Measurements from ENCODE around the gene CHI3L1. TPM values are rescaled to one million over a fixed set of nuclear protein-coding genes. Genes with fewer than 3 reads are reported as not detected.

CHI3L1 gene
- total RNA-seq, 2 experiments from 2014 or later: 0.24 to 0.44 TPM

- no peak for DNase-seq
- Mint-ChIP-seq H3K36me3 (ENCODE audit: low read depth) (no peaks in the 10 kb centered on the region), H3K4me3 (no peak overlapping the region), H3K27ac (no peak overlapping the region), H3K4me1 (ENCODE audit: low read depth) (peaks cover 4% of the 10 kb centered on the region), H3K9me3 (no peaks in the 10 kb centered on the region), H3K27me3 (ENCODE audit: low read depth) (peaks cover 2% of the 10 kb centered on the region)
- intact Hi-C loops (cut with micrococcal nuclease): no loop called here
- CTCF ChIA-PET: interaction anchor here (0.6 to 1.4 kb wide), 3 partner anchors 147 to 1050 kb away, joined by 3 to 5 read pairs (median 3); no protein-coding TSS in a partner anchor
Measured at GRCh38 chr1:203187689-203188264, 1.3 kb upstream of the CHI3L1 start.

- intact Hi-C loops (cut with micrococcal nuclease): no loop called here
- Mint-ChIP-seq H3K9me3 (no peaks in the 10 kb centered on the region), H3K4me3 (no peak overlapping the region), H3K27ac (no peak overlapping the region), H3K36me3 (ENCODE audit: low read depth) (no peaks in the 10 kb centered on the region), H3K4me1 (ENCODE audit: low read depth) (peaks cover 4% of the 10 kb centered on the region), H3K27me3 (ENCODE audit: low read depth) (peaks cover 2% of the 10 kb centered on the region)
- no peak for DNase-seq
- CTCF ChIA-PET: interaction anchor here (0.6 to 1.4 kb wide), 2 partner anchors 147 to 1049 kb away, joined by 3 to 5 read pairs; no protein-coding TSS in a partner anchor
Measured at GRCh38 chr1:203187304-203187685, 791 bp upstream of the CHI3L1 start.

DNA sequence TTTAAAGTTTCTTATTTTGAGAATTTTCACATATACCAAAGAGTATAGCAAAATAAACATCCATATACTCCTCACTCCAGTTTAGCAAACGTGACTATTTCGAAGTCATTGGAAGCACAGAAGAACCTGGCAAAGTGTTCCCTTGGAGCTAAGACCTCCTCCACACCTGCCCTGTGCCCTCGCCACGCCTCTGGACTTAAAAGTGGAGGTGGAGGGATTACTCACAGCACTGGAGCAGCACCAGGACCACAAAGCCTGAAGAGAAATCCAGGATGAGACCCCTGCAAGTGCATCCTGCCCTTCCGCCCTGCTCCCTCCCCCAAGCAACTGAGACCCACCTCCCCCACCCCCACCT, 436 bp downstream of the CHI3L1 start:
- intact Hi-C loops (cut with micrococcal nuclease): no loop called here
- Mint-ChIP-seq H3K27ac (no peak overlapping the region), H3K27me3 (ENCODE audit: low read depth) (peaks cover 2% of the 10 kb centered on the region), H3K4me3 (no peak overlapping the region), H3K36me3 (ENCODE audit: low read depth) (no peaks in the 10 kb centered on the region), H3K9me3 (no peaks in the 10 kb centered on the region), H3K4me1 (ENCODE audit: low read depth) (peaks cover 4% of the 10 kb centered on the region)
- DNase-seq: no peak
- CTCF ChIA-PET: interaction anchor here (0.6 to 1.2 kb wide), 2 partner anchors 10 to 30 kb away, joined by 3 read pairs; no protein-coding TSS in a partner anchor

DNA sequence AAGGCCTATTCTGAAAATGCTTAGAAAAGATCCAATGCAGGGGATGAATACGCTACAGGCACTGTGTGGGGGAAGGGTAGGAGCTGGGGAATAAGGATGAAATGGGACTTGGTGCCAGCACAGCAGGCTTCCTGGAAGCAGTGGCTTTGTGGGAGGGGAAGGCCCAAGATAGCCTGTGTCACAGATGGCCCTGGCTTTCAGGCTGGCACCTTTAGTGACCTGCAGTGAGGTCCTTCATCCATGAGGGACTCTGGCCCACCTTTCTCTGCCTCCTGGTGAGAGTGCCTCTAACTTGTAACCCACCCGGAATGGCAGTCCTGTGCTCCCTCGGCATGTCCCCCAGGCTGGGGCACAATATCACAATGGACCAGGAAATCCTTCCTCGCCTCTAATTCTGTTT, 919 bp downstream of the CHI3L1 start:
- no peak overlapping the region for H3K4me3 Mint-ChIP-seq

DNA sequence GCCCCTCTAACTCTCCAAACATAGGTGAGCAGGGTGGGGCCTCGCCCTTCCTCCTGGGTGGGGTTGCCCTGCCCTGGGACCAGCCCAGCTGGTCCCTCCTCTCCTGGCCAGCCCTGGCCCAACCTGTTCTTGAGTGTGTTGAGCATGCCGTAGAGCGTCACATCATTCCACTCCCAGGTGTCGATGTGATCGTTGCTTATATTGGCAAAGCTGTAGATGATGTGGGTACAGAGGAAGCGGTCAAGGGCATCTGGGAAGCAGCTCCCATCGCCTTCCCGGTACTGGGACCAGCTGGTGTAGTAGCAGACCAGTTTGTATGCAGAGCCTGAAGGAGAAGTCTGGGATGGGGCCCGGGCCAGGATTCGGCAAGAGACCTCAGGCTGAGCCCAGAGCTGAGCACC, 1.4 kb downstream of the CHI3L1 start:
- Mint-ChIP-seq H3K4me1 (ENCODE audit: low read depth) (peaks cover 4% of the 10 kb centered on the region), H3K27ac (no peak overlapping the region), H3K36me3 (ENCODE audit: low read depth) (no peaks in the 10 kb centered on the region), H3K9me3 (no peaks in the 10 kb centered on the region), H3K4me3 (no peak overlapping the region), H3K27me3 (ENCODE audit: low read depth) (peaks cover 2% of the 10 kb centered on the region)
- CTCF ChIA-PET: interaction anchor here (0.6 to 1.2 kb wide), 2 partner anchors 9 to 31 kb away, joined by 3 read pairs; no protein-coding TSS in a partner anchor
- intact Hi-C loops (cut with micrococcal nuclease): no loop called here
- no peak for DNase-seq

More for the DNA sequence above, 919 bp downstream of the CHI3L1 start:
- intact Hi-C loops (cut with micrococcal nuclease): no loop called here
- Mint-ChIP-seq H3K4me1 (ENCODE audit: low read depth) (peaks cover 4% of the 10 kb centered on the region), H3K27me3 (ENCODE audit: low read depth) (peaks cover 2% of the 10 kb centered on the region), H3K36me3 (ENCODE audit: low read depth) (no peaks in the 10 kb centered on the region), H3K9me3 (no peaks in the 10 kb centered on the region), H3K27ac (no peak overlapping the region)
- CTCF ChIA-PET: interaction anchor here (0.6 to 1.2 kb wide), 2 partner anchors 9 to 30 kb away, joined by 3 read pairs; no protein-coding TSS in a partner anchor
- no peak for DNase-seq

GRCh38 chr1:203184467-203184866, 2.0 kb downstream of the CHI3L1 start:
- CTCF ChIA-PET: no interaction called here

DNA sequence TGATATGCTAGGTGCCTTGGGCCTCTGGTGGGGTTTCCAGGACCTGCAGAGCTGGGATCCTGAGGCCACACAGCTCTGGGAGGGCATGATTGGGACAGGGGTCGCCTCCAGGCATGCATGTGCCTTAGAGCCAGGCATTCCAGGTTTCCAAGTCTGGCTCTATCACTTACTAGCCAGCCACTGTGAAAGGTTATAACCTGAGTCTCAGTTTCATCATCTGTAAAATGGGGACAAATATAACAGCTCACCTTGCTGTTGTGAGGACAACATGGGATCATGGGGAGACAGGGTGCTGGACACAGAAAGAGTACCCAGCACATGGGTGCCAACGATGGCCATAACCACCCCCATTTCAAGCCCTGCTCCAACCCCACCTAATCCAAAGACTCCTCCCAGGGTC, 2.7 kb downstream of the CHI3L1 start:
- Mint-ChIP-seq H3K4me3 (no peak overlapping the region), H3K36me3 (ENCODE audit: low read depth) (no peaks in the 10 kb centered on the region), H3K4me1 (ENCODE audit: low read depth) (peaks cover 4% of the 10 kb centered on the region), H3K27me3 (ENCODE audit: low read depth) (peaks cover 2% of the 10 kb centered on the region), H3K9me3 (no peaks in the 10 kb centered on the region), H3K27ac (no peak overlapping the region)
- intact Hi-C loops (cut with micrococcal nuclease): no loop called here
- no peak for DNase-seq
- CTCF ChIA-PET: interaction anchor here (1.2 kb wide), 1 partner anchor 13 kb away, joined by 3 read pairs; no protein-coding TSS in a partner anchor

More at GRCh38 chr1:203184467-203184866, 2.0 kb downstream of the CHI3L1 start:
- Mint-ChIP-seq H3K36me3 (ENCODE audit: low read depth) (no peaks in the 10 kb centered on the region), H3K27ac (no peak overlapping the region), H3K4me3 (no peak overlapping the region), H3K4me1 (ENCODE audit: low read depth) (peaks cover 4% of the 10 kb centered on the region), H3K9me3 (no peaks in the 10 kb centered on the region), H3K27me3 (ENCODE audit: low read depth) (peaks cover 2% of the 10 kb centered on the region)
- no peak for DNase-seq
- intact Hi-C loops (cut with micrococcal nuclease): no loop called here

DNA sequence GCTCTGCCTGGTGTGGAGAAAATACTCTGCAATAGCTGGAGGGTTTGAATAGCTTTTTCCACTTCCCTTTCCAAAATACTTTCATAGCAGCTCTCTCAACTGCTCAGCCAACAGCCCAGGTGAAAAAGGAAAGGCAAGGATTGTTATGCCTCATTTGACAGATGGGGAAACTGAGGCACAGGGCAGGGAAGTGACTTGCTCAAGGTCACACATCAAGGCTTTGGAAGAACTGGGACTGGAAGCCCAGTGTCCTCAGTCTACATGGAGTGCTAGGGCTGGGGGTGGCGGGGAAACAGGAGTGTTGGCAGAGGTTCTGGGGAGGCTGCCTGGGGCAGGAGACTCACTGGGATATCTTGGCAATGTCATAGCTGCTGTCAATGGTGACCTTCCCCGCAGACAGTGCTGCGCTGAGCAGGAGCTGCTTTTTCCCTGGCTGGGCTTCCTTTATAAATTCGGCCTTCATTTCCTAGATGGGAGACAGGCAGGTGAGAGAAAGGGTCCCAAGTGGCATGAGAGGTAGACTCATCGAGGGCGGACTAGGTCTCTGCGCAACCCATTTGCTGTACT, 4.0 kb downstream of the CHI3L1 start:
- Mint-ChIP-seq H3K27me3 (ENCODE audit: low read depth) (no peaks in the 10 kb centered on the region), H3K4me1 (ENCODE audit: low read depth) (peaks cover 4% of the 10 kb centered on the region), H3K9me3 (no peaks in the 10 kb centered on the region), H3K36me3 (ENCODE audit: low read depth) (no peaks in the 10 kb centered on the region), H3K4me3 (no peak overlapping the region), H3K27ac (no peak overlapping the region)
- intact Hi-C loops (cut with micrococcal nuclease): no loop called here
- CTCF ChIA-PET: interaction anchor here (1.2 kb wide), 2 partner anchors 11 kb away, joined by 3 read pairs; no protein-coding TSS in a partner anchor
- no peak for DNase-seq

- peaks cover 4% of the 10 kb centered on the region for H3K4me1 Mint-ChIP-seq (ENCODE audit: low read depth)
- no peaks in the 10 kb centered on the region for H3K9me3 Mint-ChIP-seq
- CTCF ChIA-PET: interaction anchor here (0.6 to 1.2 kb wide), 2 partner anchors 10 to 33 kb away, joined by 3 to 5 read pairs; no protein-coding TSS in a partner anchor
- no peak overlapping the region for H3K4me3 Mint-ChIP-seq
- H3K36me3 Mint-ChIP-seq (ENCODE audit: low read depth): no peaks in the 10 kb centered on the region
- DNase-seq: no peak
- H3K27ac Mint-ChIP-seq: no peak overlapping the region
- H3K27me3 Mint-ChIP-seq (ENCODE audit: low read depth): no peaks in the 10 kb centered on the region
- intact Hi-C loops (cut with micrococcal nuclease): no loop called here
Measured at GRCh38 chr1:203181586-203182386, 4.7 kb downstream of the CHI3L1 start.

- Mint-ChIP-seq H3K36me3 (ENCODE audit: low read depth) (no peaks in the 10 kb centered on the region), H3K4me1 (ENCODE audit: low read depth) (no peaks in the 10 kb centered on the region), H3K4me3 (no peak overlapping the region), H3K27ac (no peak overlapping the region), H3K27me3 (ENCODE audit: low read depth) (no peaks in the 10 kb centered on the region), H3K9me3 (no peaks in the 10 kb centered on the region)
- intact Hi-C loops (cut with micrococcal nuclease): no loop called here
- DNase-seq: no peak
- CTCF ChIA-PET: no interaction called here
Measured at GRCh38 chr1:203180611-203181330, 5.7 kb downstream of the CHI3L1 start.

DNA sequence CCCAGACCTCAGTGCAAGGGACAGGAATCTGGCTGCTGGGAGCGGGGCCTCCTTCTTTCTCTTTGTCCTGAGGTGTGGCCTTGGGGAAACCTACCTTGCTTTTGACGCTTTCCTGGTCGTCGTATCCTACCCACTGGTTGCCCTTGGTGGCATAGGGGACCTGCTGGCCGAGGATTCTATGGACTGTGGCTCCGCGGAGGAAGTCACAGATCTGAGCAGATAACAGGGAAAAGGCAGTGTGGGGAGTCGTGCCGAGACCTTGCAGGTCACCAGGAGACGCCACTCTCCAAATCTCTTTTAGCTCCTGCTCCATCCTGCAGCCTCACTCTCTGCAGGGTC, 6.9 kb downstream of the CHI3L1 start:
- H3K27ac Mint-ChIP-seq: no peak overlapping the region
- no peaks in the 10 kb centered on the region for H3K9me3 Mint-ChIP-seq
- intact Hi-C loops (cut with micrococcal nuclease): no loop called here
- H3K4me1 Mint-ChIP-seq (ENCODE audit: low read depth): no peaks in the 10 kb centered on the region
- H3K36me3 Mint-ChIP-seq (ENCODE audit: low read depth): no peaks in the 10 kb centered on the region
- CTCF ChIA-PET: no interaction called here
- no peak overlapping the region for H3K4me3 Mint-ChIP-seq
- DNase-seq: no peak
- no peaks in the 10 kb centered on the region for H3K27me3 Mint-ChIP-seq (ENCODE audit: low read depth)

All from activated naive CD4-positive, alpha-beta T cell treated with anti-CD3 and anti-CD28 coated beads for 36 hours (primary cell).